ENCODE data around the gene NFASC. TPM values are rescaled to one million over a fixed set of nuclear protein-coding genes. Genes with fewer than 3 reads are reported as not detected.

Gene NFASC
- total RNA-seq, 4 donors from 2014 or later, result 0.68 to 2.8 (median 1.7) TPM

GRCh38 chr1:205025239-205025638 is 154.6 kb downstream of the NFASC start:
- no peak for TF ChIP-seq CTCF (IDR thresholded peaks at IDR 0.05; ENCODE audit: low read depth)

DNA sequence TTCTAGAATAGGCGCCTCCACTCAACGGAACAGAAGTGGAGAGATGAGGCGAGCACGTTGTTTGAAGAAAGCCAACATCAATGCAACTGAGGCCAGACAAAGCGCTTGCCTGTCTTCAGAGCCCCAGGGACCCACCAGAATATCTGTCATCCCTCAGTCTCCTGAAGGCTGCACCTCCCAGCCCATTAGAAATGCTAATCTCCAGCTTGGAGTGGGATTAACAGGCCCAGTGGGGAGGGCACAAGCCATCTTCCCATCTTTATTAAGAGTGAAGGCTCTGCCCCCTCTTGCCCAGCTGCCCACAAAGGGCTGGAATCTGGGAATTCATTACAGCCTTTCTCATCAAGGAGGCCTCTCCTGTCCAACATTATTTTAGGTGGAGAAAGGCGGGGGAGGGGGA is 155.5 kb downstream of the NFASC start:
- no peak for TF ChIP-seq CTCF (IDR thresholded peaks at IDR 0.05; ENCODE audit: low read depth)

GRCh38 chr1:205028390-205028789 is 157.7 kb downstream of the NFASC start:
- TF ChIP-seq CTCF (IDR thresholded peaks at IDR 0.05; ENCODE audit: low read depth), result no peak

DNA sequence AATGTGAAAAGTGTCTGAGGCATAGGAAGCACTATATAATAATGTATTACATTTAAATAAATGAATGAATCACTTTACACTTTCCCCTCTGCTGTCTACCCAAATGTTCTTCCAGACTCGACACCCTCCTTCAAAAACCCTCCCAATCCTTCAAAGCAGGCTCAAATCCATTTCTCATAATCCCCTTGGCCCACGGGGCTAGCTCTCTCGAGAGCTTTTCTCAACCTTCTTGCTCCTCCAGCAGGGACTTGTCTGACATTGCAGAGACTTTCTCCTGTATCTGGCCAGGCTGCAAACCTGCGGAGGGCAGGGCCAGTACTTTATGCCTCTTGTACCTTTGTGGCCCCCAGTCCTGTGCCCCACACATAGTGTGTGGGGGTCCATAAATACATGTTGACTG is 158.3 kb downstream of the NFASC start:
- no peak for TF ChIP-seq CTCF (IDR thresholded peaks at IDR 0.05; ENCODE audit: low read depth)

GRCh38 chr1:205030241-205030640 is 159.6 kb downstream of the NFASC start:
- no peak for TF ChIP-seq CTCF (IDR thresholded peaks at IDR 0.05; ENCODE audit: low read depth)

DNA sequence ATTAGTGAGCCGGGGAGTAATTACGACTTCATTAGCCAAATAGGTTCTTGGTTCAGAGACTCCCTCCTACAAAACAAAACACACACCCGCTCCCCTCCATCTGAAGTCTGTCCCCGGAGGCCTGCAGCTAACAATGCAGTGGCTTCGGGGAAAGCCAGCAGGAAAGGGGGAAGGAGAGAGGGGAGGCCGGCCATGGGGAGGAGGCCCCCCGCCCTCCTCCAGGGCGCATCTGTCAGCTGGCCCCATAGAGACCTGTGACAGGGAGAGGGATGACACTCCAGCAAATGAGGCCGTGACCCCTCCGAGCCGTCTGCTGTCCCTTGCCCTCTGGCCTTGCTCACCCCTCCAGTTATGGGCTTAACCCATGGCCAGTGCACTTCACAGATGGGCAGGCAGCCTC is 160.2 kb downstream of the NFASC start:
- TF ChIP-seq CTCF (IDR thresholded peaks at IDR 0.05; ENCODE audit: low read depth), result no peak

DNA sequence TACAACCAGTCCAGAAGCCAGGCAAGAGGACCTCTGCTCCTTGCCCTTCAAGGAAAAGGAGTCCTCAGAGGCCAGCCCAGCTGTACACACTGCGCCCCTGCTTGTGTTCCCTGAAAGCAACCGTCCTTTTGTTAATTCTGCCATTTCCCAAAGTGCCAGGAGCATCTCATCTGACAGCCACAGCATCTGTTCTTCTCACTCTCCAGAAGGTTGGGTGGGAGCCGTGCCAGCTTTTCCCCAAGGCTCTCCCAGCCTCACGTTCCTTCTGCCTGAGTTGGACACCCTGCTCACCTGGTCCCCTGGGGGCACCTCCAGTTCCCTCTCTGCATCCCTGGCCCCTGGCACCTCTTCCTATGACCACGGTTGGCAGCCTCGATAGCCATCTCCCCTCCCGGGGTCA is 161.8 kb downstream of the NFASC start:
- no peak for TF ChIP-seq CTCF (IDR thresholded peaks at IDR 0.05; ENCODE audit: low read depth)
